GM12878 (cell line): ENCODE data around the gene PCNP. TPM values are rescaled to one million over a fixed set of nuclear protein-coding genes. Genes with fewer than 3 reads are reported as not detected.
A peak's percentile ranks its signal among the peaks of the same experiment; 100 is the strongest.

Experiments
- ATAC-seq: fragments of 200-7000 bp; cut with Tn5 transposase; 3 replicates; pipeline ENCODE4 v1.9.1; 2020; ENCODE audit warnings: mild to moderate bottlenecking, moderate library complexity
- BruUV-seq: library from RNA; stranded (reverse); fragments of 400-500 nt; replicated peaks from 2 replicates; lab custom pipeline; 2021; lab: Mats Ljungman, UMichigan
- CTCF ChIA-PET: fragments of 300-600 bp; sonication (Branson Sonifier 250); formaldehyde crosslinking; extraction: SDS; loops from one replicate; lab custom pipeline; 2021; ENCODE audit warnings: inconsistent platforms; lab: Yijun Ruan, JAX
- POLR2A ChIA-PET: fragments of 350-600 bp; formaldehyde crosslinking; extraction: SDS; loops from one replicate; lab custom pipeline; 2021; ENCODE audit warnings: inconsistent platforms; lab: Charles Lee
- RAD21 ChIA-PET: fragments of 300-600 bp; sonication (Branson Sonifier 250); formaldehyde crosslinking; loops from one replicate; lab custom pipeline; 2023; ENCODE audit warnings: antibody characterized with exemption; ENCODE audit not compliant: unreplicated experiment; lab: Charles Lee
- SMC1A ChIA-PET: fragments of 300-600 bp; sonication (Branson Sonifier 250); formaldehyde crosslinking; loops from one replicate; lab custom pipeline; 2023; ENCODE audit not compliant: unreplicated experiment, uncharacterized antibody; lab: Charles Lee
- DNase-seq: peaks from one replicate; pipeline ENCODE4 v3.0.0-alpha.2; 2011; ENCODE audit warnings: low read depth, low spot score
- FAIRE-seq: peaks from 3 replicates; lab custom pipeline; 2011; peaks lifted over from hg19 to GRCh38; lab: Jason Lieb, UNC
- H2AFZ ChIP-seq: 2 replicates; pipeline ENCODE4 v1.6.0; 2011; ENCODE audit warnings: low read depth, low read length, control low read depth; ENCODE audit not compliant: control insufficient read depth
- H3K27ac ChIP-seq: 2 replicates; pipeline ENCODE4 v1.5.1; 2011; ENCODE audit warnings: control low read depth; ENCODE audit not compliant: control insufficient read depth, insufficient read depth
- H3K27me3 ChIP-seq, 2 experiments: replicated peaks in 1 of 2; 2 replicates each; pipeline versions ENCODE4 v1.6.0 to v1.6.1; 2011; ENCODE audit warnings: low read length in 1 of 2; ENCODE audit not compliant: control insufficient read depth in 2 of 2, insufficient read depth in 2 of 2
- H3K36me3 ChIP-seq, 2 experiments: 2 replicates each; pipeline ENCODE4 v1.5.1; 2011; ENCODE audit warnings: low read length in 1 of 2; ENCODE audit not compliant: control insufficient read depth in 2 of 2, insufficient read depth in 2 of 2
- H3K4me1 ChIP-seq: 2 replicates; pipeline ENCODE4 v1.6.1; 2011; ENCODE audit warnings: mild to moderate bottlenecking, low read length, moderate library complexity, mixed read lengths; ENCODE audit not compliant: control insufficient read depth, insufficient read depth
- H3K4me2 ChIP-seq: 2 replicates; pipeline ENCODE4 v1.6.0; 2011; ENCODE audit warnings: control low read depth; ENCODE audit not compliant: control insufficient read depth, insufficient read depth
- H3K4me3 ChIP-seq: fragments of 200-600 bp; sonication (generic); 2 replicates; pipeline ENCODE4 v1.5.1; 2016
- H3K79me2 ChIP-seq: 2 replicates; pipeline ENCODE4 v1.6.0; 2011; ENCODE audit warnings: low read length; ENCODE audit not compliant: control insufficient read depth, insufficient read depth
- H3K9ac ChIP-seq: 2 replicates; pipeline ENCODE4 v1.8.0; 2011; ENCODE audit warnings: low read length, control low read depth, mixed read lengths; ENCODE audit not compliant: control insufficient read depth, insufficient read depth
- H3K9me3 ChIP-seq: replicated peaks from 3 replicates; pipeline ENCODE4 v1.5.1; 2011; ENCODE audit warnings: mild to moderate bottlenecking, low read length; ENCODE audit not compliant: control insufficient read depth, insufficient read depth
- H4K20me1 ChIP-seq: 2 replicates; pipeline ENCODE4 v1.6.0; 2011; ENCODE audit not compliant: control insufficient read depth, insufficient read depth
- CEBPZ ChIP-seq: fragments of 150-350 bp; IDR thresholded peaks from 2 replicates; pipeline ENCODE4 v1.6.1; 2016; ENCODE audit warnings: low read depth, low read length
- HCFC1 ChIP-seq: fragments of 150-350 bp; IDR thresholded peaks from 2 replicates; pipeline ENCODE4 v1.6.1; 2014; ENCODE audit warnings: low read length
- JUND ChIP-seq: IDR thresholded peaks from 2 replicates; pipeline ENCODE4 v1.6.1; 2012; ENCODE audit warnings: low read depth, mild to moderate bottlenecking, low read length, improper control_type of control experiment, moderate library complexity
- REST ChIP-seq: IDR thresholded peaks from 2 replicates; pipeline ENCODE4 v1.6.1; 2012; ENCODE audit warnings: mild to moderate bottlenecking, low read depth, low read length
- SMAD1 ChIP-seq: fragments of 450-650 bp; IDR thresholded peaks from 2 replicates; pipeline ENCODE4 v1.6.1; 2018; ENCODE audit warnings: mild to moderate bottlenecking, low read depth; ENCODE audit not compliant: partially characterized antibody
- TCF12 ChIP-seq: IDR thresholded peaks from 2 replicates; pipeline ENCODE4 v1.6.1; 2011; ENCODE audit warnings: low read depth, mild to moderate bottlenecking, low read length
- TCF3 ChIP-seq: IDR thresholded peaks from 2 replicates; pipeline ENCODE4 v1.6.1; 2012; ENCODE audit warnings: low read depth, mild to moderate bottlenecking, low read length, borderline replicate concordance; ENCODE audit not compliant: insufficient read depth
- WGBS: methylation state at CpG from one replicate; pipeline ENCODE4 v1.1.6; 2016; ENCODE audit warnings: low lambda C conversion rate; ENCODE audit not compliant: insufficient replicate concordance, insufficient coverage; ENCODE audit errors: missing lambda C conversion rate; 5-methylcytosine and 5-hydroxymethylcytosine counted together
- in situ Hi-C: fragments of 300-500 bp; cut with MboI; formaldehyde crosslinking; loops from 9 replicates; pipeline ENCODE4 v1.14.3; 2018; ENCODE audit warnings: mixed read lengths
- intact Hi-C: fragments of 100-400 bp; cut with micrococcal nuclease; formaldehyde crosslinking; loops from one replicate; pipeline ENCODE4 v1.14.2; 2022; ENCODE audit not compliant: unreplicated experiment
- polyA plus RNA-seq, 11 experiments: library from polyadenylated mRNA; depleted of rRNA in 4 of 11; unstranded in 6 of 11; stranded (reverse) in 5 of 11; fragments of >200 nt; fragmentation: Nextera tagmentation in 4 of 11; fragmentation: Illumina TruSeq in 1 of 11; extraction: Ambion mirVana in 4 of 11; extraction: Trizol in 1 of 11; gene quantifications; 1 replicate in 1 of 11; 2 replicates in 10 of 11; pipeline versions ENCODE4 v1.2.1 to v1.2.3, GENCODE V29; 2011 to 2016; ENCODE audit warnings: inconsistent platforms in 2 of 11, missing spikeins in 2 of 11, low read depth in 1 of 11
- total RNA-seq, 4 experiments: library from RNA; depleted of rRNA in 3 of 4; stranded (reverse); fragments of >200 nt in 3 of 4; fragmentation: Illumina TruSeq in 1 of 4; extraction: Trizol in 1 of 4; gene quantifications; 2 replicates each; pipeline versions ENCODE4 v1.2.1 to v1.2.3, GENCODE V29; 2013 to 2021

The PCNP gene
- total and polyA plus RNA-seq, 10 of the 15 experiments (the other 5 are each of a cell fraction or from before 2014, with no cell fraction given): 49.8 to 179 (median 109) TPM

- in situ Hi-C loops: no loop called here
- RAD21 ChIA-PET: no interaction called here
- POLR2A ChIA-PET: no interaction called here
- Histone ChIP-seq H3K36me3 (no peaks in the 10 kb centered on the region), H3K79me2 (no peaks in the 10 kb centered on the region), H3K4me1 (no peaks in the 10 kb centered on the region; the same call in 1 of the 2 replicates), H3K27me3 (no peaks in the 10 kb centered on the region), H3K9ac (no peak overlapping the region), H3K4me3 (no peak overlapping the region), H3K4me2 (no peak overlapping the region), H2AFZ (no peak overlapping the region; the same call in 1 of the 2 replicates), H4K20me1 (no peaks in the 10 kb centered on the region), H3K27ac (no peak overlapping the region), H3K9me3 (no peaks in the 10 kb centered on the region)
- DNase-seq (peak; percentile 15), FAIRE-seq (no peak), ATAC-seq (peak; percentile 80)
- TF ChIP-seq CEBPZ (no peak), TCF3 (no peak), JUND (no peak), SMAD1 (no peak), HCFC1 (no peak), TCF12 (no peak), REST (no peak)
- SMC1A ChIA-PET: no interaction called here
- BruUV-seq: no TSS peak
- intact Hi-C loops: no loop called here
- WGBS: 0% methylated on average over 2 of the region's 2 CpGs
- CTCF ChIA-PET: interaction anchor here (0.6 kb wide), 1 partner anchor 1148 kb away, joined by 3 read pairs; no protein-coding TSS in a partner anchor
Measured at GRCh38 chr3:101611023-101611422, 37.0 kb downstream of the PCNP start.
